Spleen (tissue), 11 donors: ENCODE measurements around the gene GAMT. TPM values are rescaled to one million over a fixed set of nuclear protein-coding genes. Genes with fewer than 3 reads are reported as not detected.

Source experiments
- DNase-seq: peaks from one replicate; pipeline ENCODE4 v3.0.0-alpha.2; 2020
- H3K27ac ChIP-seq, 8 donors: fragments of 200-600 bp; sonication (generic) in 7 of 8; 1 replicate in 4 of 8; 2 replicates in 4 of 8; pipeline versions ENCODE4 v1.5.0 to v1.8.0; 2016 to 2021; ENCODE audit warnings: inconsistent platforms in 4 of 8, mild to moderate bottlenecking in 4 of 8, moderate library complexity in 1 of 8
- H3K27me3 ChIP-seq, 7 donors: fragments of 200-600 bp; sonication (generic) in 6 of 7; replicated peaks in 1 of 7; 1 replicate in 4 of 7; 2 replicates in 3 of 7; pipeline versions ENCODE4 v1.5.0 to v1.8.0; 2016 to 2021; ENCODE audit warnings: inconsistent platforms in 3 of 7, mild to moderate bottlenecking in 1 of 7
- H3K36me3 ChIP-seq, 6 donors: fragments of 200-600 bp; sonication (generic) in 5 of 6; 1 replicate in 4 of 6; 2 replicates in 2 of 6; pipeline versions ENCODE4 v1.5.0 to v1.8.0; 2016 to 2021; ENCODE audit warnings: inconsistent platforms in 2 of 6
- H3K4me1 ChIP-seq, 6 donors: fragments of 200-600 bp; sonication (generic) in 5 of 6; 1 replicate in 3 of 6; 2 replicates in 3 of 6; pipeline versions ENCODE4 v1.5.0 to v1.8.0; 2016 to 2021; ENCODE audit warnings: inconsistent platforms in 3 of 6
- H3K4me3 ChIP-seq, 8 donors: fragments of 200-600 bp; sonication (generic) in 7 of 8; 1 replicate in 4 of 8; 2 replicates in 4 of 8; pipeline versions ENCODE4 v1.5.0 to v1.8.0; 2016 to 2021; ENCODE audit warnings: inconsistent platforms in 4 of 8, mild to moderate bottlenecking in 4 of 8, moderate library complexity in 2 of 8
- H3K9me3 ChIP-seq, 8 donors: fragments of 200-600 bp; sonication (generic) in 7 of 8; 1 replicate in 4 of 8; 2 replicates in 4 of 8; pipeline versions ENCODE4 v1.5.0 to v1.8.0; 2016 to 2021; ENCODE audit warnings: inconsistent platforms in 4 of 8
- POLR2A ChIP-seq, 3 donors: fragments of 450-650 bp; IDR thresholded peaks; one replicate each; pipeline ENCODE4 v1.5.1; 2017; ENCODE audit warnings: antibody characterized with exemption in 3 of 3, mild to moderate bottlenecking in 1 of 3
- POLR2AphosphoS5 ChIP-seq, 3 donors: sonication (generic); formaldehyde crosslinking; IDR thresholded peaks; one replicate each; pipeline ENCODE4 v1.5.1; 2017; ENCODE audit warnings: antibody characterized with exemption in 3 of 3
- WGBS, 5 donors: extraction: QIAGEN DNeasy Blood & Tissue Kit in 3 of 5; methylation state at CpG; one replicate each; pipeline versions ENCODE4 v1.1.5 to v1.1.7; 2013 to 2018; 5-methylcytosine and 5-hydroxymethylcytosine counted together
- intact Hi-C: fragments of 100-400 bp; cut with DNase I; formaldehyde crosslinking; loops from one replicate; pipeline ENCODE4 v1.15.0; 2023; ENCODE audit warnings: low total_unique reads
- polyA plus RNA-seq, 3 donors: library from polyadenylated mRNA; stranded (reverse); fragments of 200-250 nt; gene quantifications; one replicate each; pipeline ENCODE4 v1.2.1, GENCODE V29; 2013
- total RNA-seq, 7 donors: library from RNA; depleted of rRNA in 3 of 7; stranded (reverse); fragments of >200 nt in 3 of 7; fragmentation: NEBNext Ultra II Directional in 4 of 7; extraction: Animal tissue kit (Norgen Biotek cat#: 25700) in 4 of 7; gene quantifications; one replicate each; pipeline versions ENCODE4 v1.1.0 to v1.2.1, GENCODE V29; 2016 to 2021
- TF ChIP-seq, protein P1 (sequence below), 11 experiments: fragments of 200-600 bp in 7 of 11; fragments of 450-650 bp in 4 of 11; sonication (generic) in 4 of 11; IDR thresholded peaks in 8 of 11; conservative IDR thresholded peaks in 3 of 11; 1 replicate in 7 of 11; 2 replicates in 4 of 11; pipeline versions ENCODE4 v1.4.0 to v1.8.0; 2016 to 2021; ENCODE audit warnings: antibody characterized with exemption in 11 of 11, inconsistent platforms in 4 of 11, mild to moderate bottlenecking in 1 of 11
- donor health status: healthy with polysubstance abuse.
- donor health status: DM: no; HTN: no; CAD: no; lungs with moderate emphysema.
- donor health status: DM: no; HTN: no; CAD: no.
- donor health status: Bipolar disorder and iron deficiency.
- donor health status: healthy.
- donor health status: DM: no; HTN: no; CAD: no.
- donor health status: DM: yes; HTN: yes; CAD: no.

GAMT gene
- total and polyA plus RNA-seq, 10 donors: 7.1 to 20.4 (median 12.4) TPM

DNA sequence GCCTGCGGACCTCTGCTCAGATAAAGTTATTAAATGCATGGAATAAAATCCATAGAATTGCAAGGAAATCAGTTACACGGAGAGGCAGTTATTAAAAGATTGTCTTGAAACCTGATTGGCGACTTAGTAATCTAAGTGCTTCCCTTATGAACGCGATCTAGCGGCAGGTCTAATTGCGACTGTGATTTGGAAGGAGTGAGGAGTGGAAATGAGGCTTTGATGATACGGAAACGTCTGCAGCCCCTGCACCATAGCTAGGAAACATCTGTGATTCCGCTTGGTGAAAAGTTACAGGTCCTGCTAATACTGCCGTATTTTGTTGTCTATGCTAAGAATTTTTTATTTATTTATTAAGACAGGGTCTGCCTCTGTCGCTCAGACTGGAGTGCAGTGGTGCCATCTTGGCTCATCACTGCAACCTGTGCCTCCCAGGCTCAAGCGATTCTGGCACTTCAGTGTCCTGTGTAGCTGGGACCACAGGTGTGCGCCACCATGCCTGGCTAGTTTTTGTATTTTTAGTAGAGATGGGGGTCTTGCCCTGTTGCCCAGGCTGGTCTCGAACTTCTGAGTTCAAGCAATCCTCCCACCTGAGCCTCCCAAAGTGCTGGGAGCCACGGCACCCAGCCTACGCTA lies 16.7 kb downstream of the GAMT start:
- H3K36me3 ChIP-seq: peaks cover 0 to 40% (median 18%) of the 10 kb centered on the region in 6 donors
- TF ChIP-seq POLR2A (IDR thresholded peaks at IDR 0.05): no peak
- TF ChIP-seq POLR2AphosphoS5 (IDR thresholded peaks at IDR 0.05): no peak
- TF ChIP-seq, protein P1, sequence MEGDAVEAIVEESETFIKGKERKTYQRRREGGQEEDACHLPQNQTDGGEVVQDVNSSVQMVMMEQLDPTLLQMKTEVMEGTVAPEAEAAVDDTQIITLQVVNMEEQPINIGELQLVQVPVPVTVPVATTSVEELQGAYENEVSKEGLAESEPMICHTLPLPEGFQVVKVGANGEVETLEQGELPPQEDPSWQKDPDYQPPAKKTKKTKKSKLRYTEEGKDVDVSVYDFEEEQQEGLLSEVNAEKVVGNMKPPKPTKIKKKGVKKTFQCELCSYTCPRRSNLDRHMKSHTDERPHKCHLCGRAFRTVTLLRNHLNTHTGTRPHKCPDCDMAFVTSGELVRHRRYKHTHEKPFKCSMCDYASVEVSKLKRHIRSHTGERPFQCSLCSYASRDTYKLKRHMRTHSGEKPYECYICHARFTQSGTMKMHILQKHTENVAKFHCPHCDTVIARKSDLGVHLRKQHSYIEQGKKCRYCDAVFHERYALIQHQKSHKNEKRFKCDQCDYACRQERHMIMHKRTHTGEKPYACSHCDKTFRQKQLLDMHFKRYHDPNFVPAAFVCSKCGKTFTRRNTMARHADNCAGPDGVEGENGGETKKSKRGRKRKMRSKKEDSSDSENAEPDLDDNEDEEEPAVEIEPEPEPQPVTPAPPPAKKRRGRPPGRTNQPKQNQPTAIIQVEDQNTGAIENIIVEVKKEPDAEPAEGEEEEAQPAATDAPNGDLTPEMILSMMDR (IDR thresholded peaks at IDR 0.05 in 8 of 11, conservative IDR thresholded peaks at IDR 0.05 in 3 of 11): no peak
- H3K27ac ChIP-seq: peak overlapping the region in 6 of 8 donors; percentile 87 to 97 (median 91)
- peaks cover 9 to 79% (median 42%) of the 10 kb centered on the region in 6 donors for H3K4me1 ChIP-seq
- H3K27me3 ChIP-seq: no peaks in the 10 kb centered on the region
- 26 to 29% (median 27%) methylated on average over 16 to 17 of the region's 17 CpGs for WGBS, 5 donors
- no peak for DNase-seq
- peak overlapping the region; percentile 77 to 99 (median 96) for H3K4me3 ChIP-seq
- no peaks in the 10 kb centered on the region for H3K9me3 ChIP-seq
- intact Hi-C loops: no loop called here

DNA sequence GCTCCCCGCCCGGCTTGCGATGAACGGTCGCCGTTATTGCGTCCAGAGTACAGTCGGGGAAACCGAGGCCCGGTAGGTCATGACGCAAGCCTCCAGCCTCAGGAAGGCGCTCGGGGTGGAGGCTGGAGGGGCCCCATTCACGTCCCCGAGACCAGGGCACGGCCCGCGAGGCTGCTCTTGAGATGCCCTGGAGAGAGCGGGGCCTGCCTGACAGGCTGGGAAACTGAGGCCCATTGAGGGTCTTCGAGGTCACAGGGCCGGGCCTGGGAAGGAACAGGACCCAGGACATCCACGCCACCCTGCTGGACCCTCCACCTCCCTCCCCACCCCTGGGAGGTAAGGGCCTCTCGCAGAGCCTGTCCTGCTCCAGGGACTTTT lies 17.3 kb downstream of the GAMT start:
- Histone ChIP-seq H3K27ac (peak overlapping the region; percentile 87 to 97 (median 91)), H3K4me1 (peaks cover 9 to 82% (median 45%) of the 10 kb centered on the region in 6 donors), H3K36me3 (peaks cover 0 to 35% (median 13%) of the 10 kb centered on the region in 6 donors), H3K4me3 (peak overlapping the region; percentile 77 to 99 (median 96)), H3K27me3 (no peaks in the 10 kb centered on the region), H3K9me3 (no peaks in the 10 kb centered on the region)
- no peak for DNase-seq
- TF ChIP-seq, protein P1 (IDR thresholded peaks at IDR 0.05 in 8 of 11, conservative IDR thresholded peaks at IDR 0.05 in 3 of 11): no peak
- TF ChIP-seq POLR2AphosphoS5 (IDR thresholded peaks at IDR 0.05) (no peak), POLR2A (IDR thresholded peaks at IDR 0.05) (no peak)
- WGBS, 5 donors: 0 to 1% (median 1%) methylated on average over 2 to 23 of the region's 23 CpGs; no CpG with 5 or more reads in 1 of the 5 donors
- intact Hi-C loops: no loop called here

DNA sequence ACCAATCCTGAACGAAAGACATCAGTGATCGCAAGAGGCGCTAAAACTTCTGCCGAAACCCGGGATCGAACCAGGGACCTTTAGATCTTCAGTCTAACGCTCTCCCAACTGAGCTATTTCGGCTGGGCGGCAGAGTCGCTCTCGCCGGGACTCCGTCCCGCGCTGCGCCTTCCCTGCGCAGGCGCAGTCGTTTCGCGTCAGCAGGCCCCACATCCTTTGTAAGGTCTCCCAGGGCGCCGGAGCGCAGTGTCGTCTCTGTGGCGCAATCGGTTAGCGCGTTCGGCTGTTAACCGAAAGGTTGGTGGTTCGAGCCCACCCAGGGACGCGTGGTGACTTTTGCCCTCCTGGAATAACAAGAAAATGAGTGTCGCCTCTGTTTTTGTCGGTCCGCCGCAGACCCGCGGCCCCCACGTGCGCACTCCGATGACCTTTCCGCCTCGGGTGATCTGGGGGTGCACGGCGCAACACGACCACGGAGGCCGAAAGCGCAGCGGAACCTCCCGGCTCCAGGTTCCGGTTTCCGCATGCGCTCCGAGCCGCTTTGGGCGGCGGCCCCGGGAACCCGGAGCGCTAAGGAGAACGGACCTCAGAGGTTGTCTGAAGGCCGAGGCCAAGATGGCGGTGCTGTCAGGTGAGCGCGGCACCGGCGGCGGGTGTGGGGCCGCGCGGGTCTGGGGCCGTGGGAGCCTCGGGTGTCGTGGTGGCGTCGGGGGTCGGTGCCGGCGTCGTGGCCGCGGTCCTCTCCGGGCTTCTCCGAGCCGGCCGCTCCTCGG lies 17.8 kb downstream of the GAMT start, which contains the start of gene NDUFS7:
TSS of gene NDUFS7 (plus strand) at position 596 of the 773 bp plus-strand sequence. CDS start at position 616, 20 bp downstream.
- Histone ChIP-seq H3K4me1 (peaks cover 11 to 88% (median 47%) of the 10 kb centered on the region in 6 donors), H3K27ac (peak within 1 kb of the TSS; percentile 87 to 97 (median 91)), H3K27me3 (no peaks in the 10 kb centered on the region), H3K9me3 (no peaks in the 10 kb centered on the region), H3K36me3 (peaks cover 0 to 30% (median 7%) of the 10 kb centered on the region in 6 donors), H3K4me3 (peak within 1 kb of the TSS; percentile 77 to 99 (median 96))
- DNase-seq: peak; percentile 96
- intact Hi-C loops: no loop called here
- TF ChIP-seq POLR2AphosphoS5 (IDR thresholded peaks at IDR 0.05) (peak; percentile 84 to 93 (median 85)), POLR2A (IDR thresholded peaks at IDR 0.05) (peak in 1 of 3 donors; percentile 84)
- TF ChIP-seq, protein P1 (IDR thresholded peaks at IDR 0.05 in 8 of 11, conservative IDR thresholded peaks at IDR 0.05 in 3 of 11): peak in 8 of 11 experiments; percentile 20 to 60 (median 44)
- 0 to 1% (median 0%) methylated on average over 51 to 90 of the region's 90 CpGs for WGBS, 5 donors

DNA sequence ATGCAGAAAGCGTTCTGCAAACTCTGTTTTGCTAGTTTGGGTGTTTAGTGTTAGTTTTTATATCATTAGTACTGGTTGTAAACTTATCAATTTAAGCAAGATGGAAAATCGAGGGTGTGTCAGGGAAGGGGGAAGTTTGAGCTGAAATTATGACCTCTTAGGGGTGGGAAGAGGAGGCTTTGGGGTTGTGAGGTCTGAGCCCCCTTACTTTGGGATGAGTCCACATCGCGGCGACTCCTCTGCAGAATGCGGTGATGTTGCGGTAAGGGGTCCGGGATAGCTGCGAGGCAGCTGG lies 18.4 kb downstream of the GAMT start:
- peak overlapping the region in 7 of 8 donors; percentile 87 to 97 (median 90) for H3K27ac ChIP-seq
- TF ChIP-seq POLR2A (IDR thresholded peaks at IDR 0.05) (no peak), POLR2AphosphoS5 (IDR thresholded peaks at IDR 0.05) (no peak)
- TF ChIP-seq, protein P1 (IDR thresholded peaks at IDR 0.05 in 8 of 11, conservative IDR thresholded peaks at IDR 0.05 in 3 of 11): no peak
- H3K9me3 ChIP-seq: no peaks in the 10 kb centered on the region
- H3K27me3 ChIP-seq: no peaks in the 10 kb centered on the region
- peaks cover 0 to 28% (median 3%) of the 10 kb centered on the region in 6 donors for H3K36me3 ChIP-seq
- DNase-seq: no peak
- peak overlapping the region in 6 of 8 donors; percentile 89 to 99 (median 96) for H3K4me3 ChIP-seq
- WGBS, 5 donors: 12 to 16% (median 13%) methylated on average over 9 of the region's 9 CpGs
- intact Hi-C loops: no loop called here
- H3K4me1 ChIP-seq: peaks cover 11 to 90% (median 47%) of the 10 kb centered on the region in 6 donors
